Common myeloid progenitor, CD34-positive (primary cell): ENCODE results near the gene GNG13.

Experiments used
- CTCF ChIA-PET: fragments of 350-600 bp; sonication (Branson Sonifier 250); formaldehyde crosslinking; loops from one replicate; lab custom pipeline; 2021; ENCODE audit warnings: antibody characterized with exemption; lab: Charles Lee
- POLR2A ChIA-PET: fragments of 350-600 bp; sonication (Branson Sonifier 250); formaldehyde crosslinking; loops from one replicate; lab custom pipeline; 2021; ENCODE audit warnings: antibody characterized with exemption; lab: Charles Lee
- DNase-seq, 3 donors: peaks; one replicate each; pipeline versions ENCODE4 v3.0.0 to v3.0.0-alpha.2; 2013
- H3K27ac ChIP-seq, 2 experiments: 1 replicate in 1 of 2; 2 replicates in 1 of 2; pipeline ENCODE4 v1.7.0; 2013; ENCODE audit warnings: inconsistent platforms in 2 of 2, low read length in 2 of 2, mild to moderate bottlenecking in 2 of 2, low read depth in 1 of 2, moderate library complexity in 1 of 2; ENCODE audit not compliant: severe bottlenecking in 2 of 2, insufficient read depth in 1 of 2, poor library complexity in 1 of 2
- H3K27me3 ChIP-seq, 5 experiments: replicated peaks in 2 of 5; 1 replicate in 3 of 5; 2 replicates in 2 of 5; pipeline versions ENCODE4 v1.6.1 to v1.7.0; 2013; ENCODE audit warnings: low read length in 4 of 5, mild to moderate bottlenecking in 2 of 5, moderate library complexity in 2 of 5, inconsistent platforms in 1 of 5; ENCODE audit not compliant: insufficient read depth in 5 of 5, control insufficient read depth in 4 of 5
- H3K36me3 ChIP-seq, 4 experiments: 1 replicate in 2 of 4; 2 replicates in 2 of 4; pipeline versions ENCODE4 v1.6.1 to v1.7.0; 2013; ENCODE audit warnings: low read length in 3 of 4, control low read depth in 1 of 4, mild to moderate bottlenecking in 1 of 4; ENCODE audit not compliant: control insufficient read depth in 4 of 4, insufficient read depth in 4 of 4
- H3K4me1 ChIP-seq, 4 experiments: 1 replicate in 3 of 4; 2 replicates in 1 of 4; pipeline versions ENCODE4 v1.6.1 to v1.7.1; 2013; ENCODE audit warnings: low read length in 3 of 4, mild to moderate bottlenecking in 3 of 4, control low read depth in 1 of 4, inconsistent platforms in 1 of 4, moderate library complexity in 1 of 4; ENCODE audit not compliant: control insufficient read depth in 4 of 4, insufficient read depth in 4 of 4; ENCODE audit errors: control extremely low read depth in 1 of 4
- H3K4me3 ChIP-seq, 7 experiments: 1 replicate in 4 of 7; 2 replicates in 3 of 7; pipeline versions ENCODE4 v1.5.1 to v1.7.0; 2013; ENCODE audit warnings: mild to moderate bottlenecking in 7 of 7, low read length in 6 of 7, moderate library complexity in 6 of 7, inconsistent platforms in 2 of 7, low read depth in 2 of 7, control low read depth in 1 of 7; ENCODE audit not compliant: insufficient read depth in 4 of 7, control insufficient read depth in 1 of 7; ENCODE audit errors: extremely low read depth in 1 of 7
- H3K9me3 ChIP-seq, 5 experiments: 1 replicate in 4 of 5; 2 replicates in 1 of 5; pipeline versions ENCODE4 v1.6.1 to v1.7.1; 2013; ENCODE audit warnings: low read length in 4 of 5, mild to moderate bottlenecking in 2 of 5, inconsistent platforms in 1 of 5, low read depth in 1 of 5, moderate library complexity in 1 of 5; ENCODE audit not compliant: control insufficient read depth in 4 of 5, insufficient read depth in 2 of 5; ENCODE audit errors: control extremely low read depth in 1 of 5
- WGBS: methylation state at CpG from one replicate; pipeline ENCODE4 v1.1.5; 2013; ENCODE audit not compliant: insufficient coverage; 5-methylcytosine and 5-hydroxymethylcytosine counted together

GNG13 gene

DNA sequence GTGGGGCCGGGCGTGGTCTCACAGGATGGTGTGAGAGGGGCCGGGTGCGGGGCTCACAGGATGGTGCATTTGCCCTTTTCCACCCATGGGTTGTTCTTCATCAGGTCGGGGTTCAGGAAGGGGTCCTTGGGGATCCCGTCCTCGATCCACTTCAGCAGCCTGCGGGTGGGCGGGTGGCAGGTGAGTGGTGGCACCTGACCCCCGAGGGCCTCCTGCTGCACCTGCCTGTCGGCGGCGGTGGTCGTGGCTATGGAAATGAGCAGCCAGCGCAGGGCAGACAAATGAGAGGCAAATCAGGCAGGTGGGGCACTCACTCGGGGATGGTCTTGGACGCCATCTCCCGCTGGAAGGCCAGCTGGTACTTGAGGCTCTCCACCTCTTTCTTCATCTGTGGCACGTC, 1.9 kb downstream of the GNG13 start:
- Histone ChIP-seq H3K4me1 (peaks cover 0 to 5% (median 1%) of the 10 kb centered on the region in 4 experiments), H3K9me3 (peaks cover 0 to 2% (median 0%) of the 10 kb centered on the region in 5 experiments), H3K27me3 (peaks cover 0 to 57% (median 16%) of the 10 kb centered on the region in 5 experiments), H3K4me3 (no peak overlapping the region), H3K27ac (no peak overlapping the region), H3K36me3 (peaks cover 0 to 27% (median 11%) of the 10 kb centered on the region in 4 experiments)
- CTCF ChIA-PET = no interaction called here
- DNase-seq = no peak
- POLR2A ChIA-PET = no interaction called here
- 95% methylated on average over 11 of the region's 19 CpGs for whole genome bisulfite sequencing

DNA sequence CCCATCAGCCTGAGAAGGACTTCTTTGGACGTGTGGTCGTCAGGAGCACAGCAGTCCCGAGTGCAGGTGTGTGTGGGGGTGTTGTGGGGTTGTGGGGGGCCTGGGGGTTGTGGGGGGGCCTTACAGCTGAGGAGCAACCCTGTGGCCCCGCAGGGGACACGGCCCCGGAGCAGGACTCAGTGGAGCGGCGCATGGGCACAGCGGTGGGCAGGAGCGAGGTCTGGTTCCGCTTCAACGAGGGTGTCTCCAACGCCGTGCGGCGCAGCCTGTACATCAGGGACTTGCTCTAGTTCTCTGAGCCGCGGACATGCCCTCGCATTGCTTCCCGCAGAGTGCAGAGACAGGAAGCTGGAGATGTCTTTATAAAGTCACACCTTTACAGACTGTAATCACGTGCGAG, 2.8 kb downstream of the GNG13 start:
- peaks cover 0 to 2% (median 0%) of the 10 kb centered on the region in 5 experiments for H3K9me3 ChIP-seq
- peaks cover 0 to 5% (median 1%) of the 10 kb centered on the region in 4 experiments for H3K4me1 ChIP-seq
- no peak overlapping the region for H3K4me3 ChIP-seq
- 96% methylated on average over 19 of the region's 22 CpGs for WGBS
- POLR2A ChIA-PET = no interaction called here
- peaks cover 0 to 49% (median 16%) of the 10 kb centered on the region in 5 experiments for H3K27me3 ChIP-seq
- peaks cover 0 to 36% (median 16%) of the 10 kb centered on the region in 4 experiments for H3K36me3 ChIP-seq
- CTCF ChIA-PET = no interaction called here
- DNase-seq = no peak
- no peak overlapping the region for H3K27ac ChIP-seq

DNA sequence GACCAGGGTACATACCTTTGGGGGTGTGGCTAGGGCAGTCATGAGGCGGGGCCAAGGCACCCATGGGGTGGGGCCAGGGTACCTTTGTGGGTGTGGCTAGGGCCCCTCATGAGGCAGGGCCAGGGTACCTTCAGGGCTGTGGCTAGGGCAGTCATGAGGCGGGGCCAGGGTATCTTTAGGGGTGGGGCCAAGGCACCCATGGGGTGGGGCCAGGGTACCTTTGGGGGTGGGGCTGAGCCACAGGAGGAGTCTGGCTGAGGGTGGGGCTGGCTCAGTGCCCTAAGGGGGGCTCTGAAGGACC, 3.5 kb downstream of the GNG13 start:
- peaks cover 0 to 42% (median 19%) of the 10 kb centered on the region in 4 experiments for H3K36me3 ChIP-seq
- 100% methylated on average over 1 of the region's 2 CpGs for WGBS
- peaks cover 0 to 43% (median 16%) of the 10 kb centered on the region in 5 experiments for H3K27me3 ChIP-seq
- H3K27ac ChIP-seq = no peak overlapping the region
- no peak for DNase-seq
- peaks cover 0 to 2% (median 0%) of the 10 kb centered on the region in 5 experiments for H3K9me3 ChIP-seq
- peaks cover 0 to 5% (median 1%) of the 10 kb centered on the region in 4 experiments for H3K4me1 ChIP-seq
- H3K4me3 ChIP-seq = no peak overlapping the region
- ChIA-PET POLR2A (no interaction called here), CTCF (no interaction called here)

GRCh38 chr16:796296-797119, 4.0 kb downstream of the GNG13 start:
- POLR2A ChIA-PET = no interaction called here
- Histone ChIP-seq H3K4me1 (peaks cover 0 to 5% (median 1%) of the 10 kb centered on the region in 4 experiments), H3K27me3 (peaks cover 0 to 38% (median 13%) of the 10 kb centered on the region in 5 experiments), H3K36me3 (peaks cover 0 to 47% (median 23%) of the 10 kb centered on the region in 4 experiments), H3K4me3 (no peak overlapping the region), H3K27ac (no peak overlapping the region), H3K9me3 (peaks cover 0 to 2% (median 0%) of the 10 kb centered on the region in 5 experiments)
- CTCF ChIA-PET = interaction anchor here (1.0 kb wide), 1 partner anchor 8 kb away, joined by 3 read pairs; no protein-coding TSS in a partner anchor
- WGBS = 95% methylated on average over 30 of the region's 38 CpGs
- no peak for DNase-seq

GRCh38 chr16:795580-796229, 4.8 kb downstream of the GNG13 start:
- 94% methylated on average over 31 of the region's 33 CpGs for WGBS
- no peak for DNase-seq
- H3K27me3 ChIP-seq = peaks cover 0 to 29% (median 7%) of the 10 kb centered on the region in 5 experiments
- no peak overlapping the region for H3K27ac ChIP-seq
- peaks cover 2 to 55% (median 28%) of the 10 kb centered on the region in 4 experiments for H3K36me3 ChIP-seq
- CTCF ChIA-PET = interaction anchor here (1.0 kb wide), 1 partner anchor 9 kb away, joined by 3 read pairs; no protein-coding TSS in a partner anchor
- no peak overlapping the region for H3K4me3 ChIP-seq
- H3K9me3 ChIP-seq = peaks cover 0 to 2% (median 0%) of the 10 kb centered on the region in 5 experiments
- POLR2A ChIA-PET = no interaction called here
- peaks cover 0 to 5% (median 1%) of the 10 kb centered on the region in 4 experiments for H3K4me1 ChIP-seq

DNA sequence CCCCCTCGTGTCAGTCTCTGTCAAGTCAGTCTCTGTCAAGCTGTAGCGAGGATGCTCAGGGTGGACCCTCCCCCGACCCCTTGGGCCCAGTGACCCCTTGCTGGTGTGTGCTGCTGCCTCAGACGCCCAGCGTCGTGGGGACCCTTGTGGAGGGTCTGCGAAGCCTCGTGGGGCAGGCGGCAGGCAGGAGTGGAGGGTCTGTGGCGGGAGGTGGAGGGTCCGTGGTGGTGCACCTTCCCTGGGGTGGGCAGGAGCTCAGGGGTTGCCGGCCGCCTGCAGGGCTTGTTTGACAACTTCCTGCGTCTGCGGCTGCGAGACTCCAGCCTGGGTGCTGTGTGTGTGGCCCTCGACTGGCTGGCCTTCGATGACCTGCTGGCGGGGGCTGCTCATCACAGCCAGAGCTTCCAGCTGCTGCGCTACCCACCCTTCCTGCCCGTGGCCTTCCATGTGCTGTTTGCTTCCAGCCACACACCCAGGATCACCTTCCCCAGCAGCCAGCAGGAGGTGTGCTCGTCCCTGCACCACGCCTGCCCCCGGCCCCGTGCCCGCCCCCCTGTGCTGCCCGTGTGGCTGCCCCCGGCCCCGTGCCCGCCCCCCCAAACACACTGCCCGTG, 5.6 kb downstream of the GNG13 start:
- DNase-seq = no peak
- ChIA-PET POLR2A (no interaction called here), CTCF (no interaction called here)
- Histone ChIP-seq H3K27me3 (peaks cover 0 to 22% (median 3%) of the 10 kb centered on the region in 5 experiments), H3K9me3 (peaks cover 0 to 2% (median 0%) of the 10 kb centered on the region in 5 experiments), H3K4me3 (no peak overlapping the region), H3K4me1 (no peaks in the 10 kb centered on the region), H3K36me3 (peaks cover 5 to 61% (median 34%) of the 10 kb centered on the region in 4 experiments), H3K27ac (no peak overlapping the region)
- WGBS = 94% methylated on average over 21 of the region's 31 CpGs
